ENCODE results near the gene KNOP1. TPM values are rescaled to one million over a fixed set of nuclear protein-coding genes. Genes with fewer than 3 reads are reported as not detected.

The KNOP1 gene
- total RNA-seq, 1 donor from 2014 or later, result 2.4 TPM

DNA sequence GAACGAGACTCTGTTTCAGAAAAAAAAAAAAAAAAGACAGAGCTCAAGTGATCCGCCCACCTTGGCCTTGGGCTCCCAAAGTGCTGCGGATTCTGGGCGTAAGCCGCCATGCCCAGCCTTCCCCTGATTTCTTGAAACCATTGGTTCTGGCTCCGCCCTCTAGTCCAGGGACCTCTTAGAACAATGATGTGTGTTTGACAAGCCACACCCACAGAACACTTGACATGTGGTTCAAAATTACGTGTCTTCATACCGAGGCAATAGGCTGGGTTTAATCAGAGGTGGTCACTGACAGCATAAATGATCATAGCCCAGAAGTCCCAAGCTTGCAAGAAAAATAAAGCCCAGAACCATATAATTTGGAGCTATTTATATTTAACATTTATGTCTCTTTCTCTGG, 23.0 kb downstream of the KNOP1 start:
- TF ChIP-seq, protein P1, sequence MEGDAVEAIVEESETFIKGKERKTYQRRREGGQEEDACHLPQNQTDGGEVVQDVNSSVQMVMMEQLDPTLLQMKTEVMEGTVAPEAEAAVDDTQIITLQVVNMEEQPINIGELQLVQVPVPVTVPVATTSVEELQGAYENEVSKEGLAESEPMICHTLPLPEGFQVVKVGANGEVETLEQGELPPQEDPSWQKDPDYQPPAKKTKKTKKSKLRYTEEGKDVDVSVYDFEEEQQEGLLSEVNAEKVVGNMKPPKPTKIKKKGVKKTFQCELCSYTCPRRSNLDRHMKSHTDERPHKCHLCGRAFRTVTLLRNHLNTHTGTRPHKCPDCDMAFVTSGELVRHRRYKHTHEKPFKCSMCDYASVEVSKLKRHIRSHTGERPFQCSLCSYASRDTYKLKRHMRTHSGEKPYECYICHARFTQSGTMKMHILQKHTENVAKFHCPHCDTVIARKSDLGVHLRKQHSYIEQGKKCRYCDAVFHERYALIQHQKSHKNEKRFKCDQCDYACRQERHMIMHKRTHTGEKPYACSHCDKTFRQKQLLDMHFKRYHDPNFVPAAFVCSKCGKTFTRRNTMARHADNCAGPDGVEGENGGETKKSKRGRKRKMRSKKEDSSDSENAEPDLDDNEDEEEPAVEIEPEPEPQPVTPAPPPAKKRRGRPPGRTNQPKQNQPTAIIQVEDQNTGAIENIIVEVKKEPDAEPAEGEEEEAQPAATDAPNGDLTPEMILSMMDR (IDR thresholded peaks at IDR 0.05), result no peak
- DNase-seq (ENCODE audit: low spot score in 2 of 2), result no peak
- Histone ChIP-seq H3K27me3 (no peaks in the 10 kb centered on the region), H3K4me3 (no peak overlapping the region), H3K4me1 (peaks cover 0 to 3% of the 10 kb centered on the region in 2 donors), H3K27ac (no peak overlapping the region), H3K9me3 (no peaks in the 10 kb centered on the region), H3K36me3 (peaks cover 10 to 45% of the 10 kb centered on the region in 2 donors)
- intact Hi-C loops (cut with DNase I), result no loop called here

GRCh38 chr16:19691161-19691711, 26.8 kb downstream of the KNOP1 start:
- TF ChIP-seq, protein P1 (IDR thresholded peaks at IDR 0.05), result no peak
- Histone ChIP-seq H3K4me3 (no peak overlapping the region), H3K4me1 (peaks cover 0 to 3% of the 10 kb centered on the region in 2 donors), H3K27me3 (no peaks in the 10 kb centered on the region), H3K9me3 (no peaks in the 10 kb centered on the region), H3K36me3 (peaks cover 10 to 38% of the 10 kb centered on the region in 2 donors), H3K27ac (no peak overlapping the region)
- intact Hi-C loops (cut with DNase I), result no loop called here
- DNase-seq (ENCODE audit: low spot score in 2 of 2), result no peak

DNA sequence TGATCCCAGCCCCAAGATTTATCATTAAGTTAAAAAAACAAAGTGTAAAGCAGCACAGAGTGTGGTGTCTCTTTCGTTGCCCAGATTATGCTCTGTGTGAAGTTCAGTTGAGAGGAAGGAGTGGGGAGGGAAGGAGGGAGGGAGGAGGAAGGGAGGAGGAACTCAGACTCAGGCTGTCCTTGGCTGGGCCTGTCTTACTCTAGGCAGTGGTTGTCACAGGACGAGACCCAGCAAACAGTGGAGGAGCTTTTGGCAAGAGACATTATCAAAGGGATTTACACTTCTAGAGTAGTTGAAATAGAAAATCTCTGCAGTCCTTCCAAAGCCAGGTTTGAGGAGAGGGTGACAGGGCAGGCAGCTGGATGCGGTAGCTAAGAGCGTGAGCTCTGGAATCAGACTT, 27.8 kb downstream of the KNOP1 start:
- intact Hi-C loops (cut with DNase I), result no loop called here
- TF ChIP-seq, protein P1 (IDR thresholded peaks at IDR 0.05), result no peak
- DNase-seq (ENCODE audit: low spot score in 2 of 2), result no peak

GRCh38 chr16:19689342-19689741, 28.7 kb downstream of the KNOP1 start:
- no peaks in the 10 kb centered on the region for H3K4me1 ChIP-seq
- H3K36me3 ChIP-seq, result peaks cover 15 to 57% of the 10 kb centered on the region in 2 donors
- H3K9me3 ChIP-seq, result no peaks in the 10 kb centered on the region
- TF ChIP-seq, protein P1 (IDR thresholded peaks at IDR 0.05), result no peak
- no peaks in the 10 kb centered on the region for H3K27me3 ChIP-seq
- no peak overlapping the region for H3K27ac ChIP-seq
- no peak for DNase-seq (ENCODE audit: low spot score in 2 of 2)
- H3K4me3 ChIP-seq, result no peak overlapping the region
- intact Hi-C loops (cut with DNase I), result no loop called here

More for the DNA sequence above, 27.8 kb downstream of the KNOP1 start:
- Histone ChIP-seq H3K4me1 (no peaks in the 10 kb centered on the region), H3K36me3 (peaks cover 15 to 49% of the 10 kb centered on the region in 2 donors), H3K4me3 (no peak overlapping the region), H3K9me3 (no peaks in the 10 kb centered on the region), H3K27ac (no peak overlapping the region), H3K27me3 (no peaks in the 10 kb centered on the region)

GRCh38 chr16:19688396-19689024, 29.5 kb downstream of the KNOP1 start:
- Histone ChIP-seq H3K4me3 (no peak overlapping the region), H3K36me3 (peaks cover 19 to 65% of the 10 kb centered on the region in 2 donors), H3K9me3 (no peaks in the 10 kb centered on the region), H3K27me3 (no peaks in the 10 kb centered on the region), H3K4me1 (no peaks in the 10 kb centered on the region), H3K27ac (no peak overlapping the region)
- intact Hi-C loops (cut with DNase I), result no loop called here
- DNase-seq (ENCODE audit: low spot score in 2 of 2), result no peak
- TF ChIP-seq, protein P1 (IDR thresholded peaks at IDR 0.05), result no peak
